Peyer's patch (tissue), 4 donors: Measurements from ENCODE around the gene PLB1. TPM values are rescaled to one million over a fixed set of nuclear protein-coding genes. Genes with fewer than 3 reads are reported as not detected.

Experiments
- DNase-seq, 3 donors: peaks; one replicate each; pipeline ENCODE4 v3.0.0-alpha.2; 2017 to 2019
- H3K27ac ChIP-seq, 4 donors: fragments of 200-600 bp; sonication (generic); one replicate each; pipeline ENCODE4 v1.5.1; 2016 to 2019
- H3K27me3 ChIP-seq, 2 donors: fragments of 200-600 bp; sonication (generic); one replicate each; pipeline ENCODE4 v1.5.1; 2019
- H3K36me3 ChIP-seq, 3 donors: fragments of 200-600 bp; sonication (generic); one replicate each; pipeline ENCODE4 v1.5.1; 2016 to 2019
- H3K4me1 ChIP-seq, 4 donors: fragments of 200-600 bp; sonication (generic); one replicate each; pipeline ENCODE4 v1.5.1; 2016 to 2019
- H3K4me3 ChIP-seq, 4 donors: fragments of 200-600 bp; sonication (generic); 1 replicate in 3 of 4; 2 replicates in 1 of 4; pipeline ENCODE4 v1.5.1; 2016 to 2019; ENCODE audit warnings: mild to moderate bottlenecking in 1 of 4
- H3K9me3 ChIP-seq, 4 donors: fragments of 200-600 bp; sonication (generic); one replicate each; pipeline ENCODE4 v1.5.1; 2016 to 2019; ENCODE audit warnings: mild to moderate bottlenecking in 1 of 4
- CTCF ChIP-seq, 6 experiments: fragments of 450-650 bp in 4 of 6; fragments of 200-600 bp in 2 of 6; sonication (generic) in 1 of 6; IDR thresholded peaks; one replicate each; pipeline ENCODE4 v1.5.1; 2017 to 2019; ENCODE audit warnings: antibody characterized with exemption in 6 of 6, mild to moderate bottlenecking in 3 of 6, moderate library complexity in 1 of 6
- POLR2A ChIP-seq, 2 donors: fragments of 450-650 bp; IDR thresholded peaks; one replicate each; pipeline ENCODE4 v1.5.1; 2017; ENCODE audit warnings: antibody characterized with exemption in 2 of 2, mild to moderate bottlenecking in 2 of 2, moderate library complexity in 2 of 2
- total RNA-seq, 4 donors: library from RNA; depleted of rRNA; stranded (reverse); fragments of >200 nt; gene quantifications; one replicate each; pipeline ENCODE4 v1.1.0, GENCODE V29; 2016

PLB1 gene
- total RNA-seq, 4 donors from 2014 or later = 9.1 to 345 (median 146) TPM

GRCh38 chr2:28666496-28667184, 170.8 kb downstream of the PLB1 start:
- Histone ChIP-seq H3K9me3 (no peaks in the 10 kb centered on the region), H3K4me1 (peaks cover 0 to 45% (median 4%) of the 10 kb centered on the region in 4 donors), H3K36me3 (no peaks in the 10 kb centered on the region), H3K27ac (peak overlapping the region in 1 of 4 donors; percentile 82), H3K4me3 (no peak overlapping the region), H3K27me3 (no peaks in the 10 kb centered on the region)
- DNase-seq = no peak
- no peak for TF ChIP-seq POLR2A (IDR thresholded peaks at IDR 0.05)
- no peak for TF ChIP-seq CTCF (IDR thresholded peaks at IDR 0.05)

GRCh38 chr2:28667261-28667660, 171.4 kb downstream of the PLB1 start:
- Histone ChIP-seq H3K4me3 (no peak overlapping the region), H3K27ac (no peak overlapping the region), H3K36me3 (no peaks in the 10 kb centered on the region), H3K27me3 (no peaks in the 10 kb centered on the region), H3K4me1 (peaks cover 0 to 39% (median 4%) of the 10 kb centered on the region in 4 donors), H3K9me3 (no peaks in the 10 kb centered on the region)
- TF ChIP-seq CTCF (IDR thresholded peaks at IDR 0.05) (no peak), POLR2A (IDR thresholded peaks at IDR 0.05) (no peak)
- no peak for DNase-seq

GRCh38 chr2:28668106-28668814, 172.4 kb downstream of the PLB1 start:
- no peaks in the 10 kb centered on the region for H3K9me3 ChIP-seq
- H3K4me3 ChIP-seq = no peak overlapping the region
- no peak overlapping the region for H3K27ac ChIP-seq
- TF ChIP-seq CTCF (IDR thresholded peaks at IDR 0.05) (no peak), POLR2A (IDR thresholded peaks at IDR 0.05) (no peak)
- no peaks in the 10 kb centered on the region for H3K36me3 ChIP-seq
- no peaks in the 10 kb centered on the region for H3K27me3 ChIP-seq
- peaks cover 0 to 29% (median 0%) of the 10 kb centered on the region in 4 donors for H3K4me1 ChIP-seq
- no peak for DNase-seq

GRCh38 chr2:28668880-28669279, 173.0 kb downstream of the PLB1 start:
- Histone ChIP-seq H3K4me1 (peaks cover 0 to 23% (median 0%) of the 10 kb centered on the region in 4 donors), H3K36me3 (no peaks in the 10 kb centered on the region), H3K27ac (no peak overlapping the region), H3K9me3 (no peaks in the 10 kb centered on the region), H3K4me3 (no peak overlapping the region), H3K27me3 (no peaks in the 10 kb centered on the region)
- no peak for DNase-seq
- no peak for TF ChIP-seq CTCF (IDR thresholded peaks at IDR 0.05)
- no peak for TF ChIP-seq POLR2A (IDR thresholded peaks at IDR 0.05)

GRCh38 chr2:28670856-28671255, 175.0 kb downstream of the PLB1 start:
- no peak for TF ChIP-seq CTCF (IDR thresholded peaks at IDR 0.05)
- TF ChIP-seq POLR2A (IDR thresholded peaks at IDR 0.05) = no peak
- H3K4me3 ChIP-seq = no peak overlapping the region
- no peaks in the 10 kb centered on the region for H3K27me3 ChIP-seq
- H3K9me3 ChIP-seq = no peaks in the 10 kb centered on the region
- H3K36me3 ChIP-seq = no peaks in the 10 kb centered on the region
- peaks cover 0 to 9% (median 0%) of the 10 kb centered on the region in 4 donors for H3K4me1 ChIP-seq
- no peak overlapping the region for H3K27ac ChIP-seq
- no peak for DNase-seq
